T47D (cell line): ENCODE measurements around the gene NOP53.
"Not testable (repeated sequence)": the region's sequence is repeated elsewhere in the genome, so short reads cannot be mapped to it uniquely, and the experiment has no call there.

Source experiments
- DNase-seq, 2 experiments: peaks; one replicate each; pipeline versions ENCODE4 v3.0.0 to v3.0.0-alpha.2; 2011 to 2012; ENCODE audit warnings: low read depth in 1 of 2, low spot score in 1 of 2
- JUND ChIP-seq: IDR thresholded peaks from 2 replicates; pipeline ENCODE4 v1.6.1; 2012; ENCODE audit warnings: low read depth
- in situ Hi-C: cut with HindIII; loops from 2 replicates; pipeline ENCODE4 v1.10.0; 2016; ENCODE audit warnings: low sequenced_read_pairs, low pct_unique_long_range_greater_than_20kb

NOP53 gene

GRCh38 chr19:47797996-47798903 is 52.9 kb downstream of the NOP53 start:
- TF ChIP-seq JUND = no peak
- no peak for DNase-seq
- in situ Hi-C loops = no loop called here

- in situ Hi-C loops = no loop called here
- no peak for DNase-seq
- TF ChIP-seq JUND = no peak
Observed at GRCh38 chr19:47798904-47799266, 53.5 kb downstream of the NOP53 start.

GRCh38 chr19:47801270-47801669 is 55.9 kb downstream of the NOP53 start:
- in situ Hi-C loops = no loop called here
- TF ChIP-seq JUND = no peak

GRCh38 chr19:47802521-47803043 is 57.2 kb downstream of the NOP53 start:
- in situ Hi-C loops = no loop called here
- no peak for TF ChIP-seq JUND
- DNase-seq = no peak

More at GRCh38 chr19:47801270-47801669, 55.9 kb downstream of the NOP53 start:
- DNase-seq = no peak

GRCh38 chr19:47803148-47803547 is 57.8 kb downstream of the NOP53 start:
- DNase-seq, in situ Hi-C loops: not testable (repeated sequence)

GRCh38 chr19:47803671-47804070 is 58.3 kb downstream of the NOP53 start:
- in situ Hi-C loops, DNase-seq: not testable (repeated sequence)

GRCh38 chr19:47804451-47804850 is 59.1 kb downstream of the NOP53 start, which contains the start of gene TPRX1:
Gene TPRX1, minus strand, starts transcription at chr19:47804551. Its CDS starts 12 bp downstream, at chr19:47804539.
- DNase-seq, in situ Hi-C loops: not testable (repeated sequence)

- in situ Hi-C loops = no loop called here
- no peak for TF ChIP-seq JUND
- no peak for DNase-seq
Observed at GRCh38 chr19:47805313-47805712, 60.0 kb downstream of the NOP53 start.

- in situ Hi-C loops = no loop called here
- DNase-seq = no peak
- no peak for TF ChIP-seq JUND
Observed at GRCh38 chr19:47806435-47806834, 61.1 kb downstream of the NOP53 start.
